Muscle of leg (tissue), 11 donors: Measurements from ENCODE around the gene UNC5B. TPM values are rescaled to one million over a fixed set of nuclear protein-coding genes. Genes with fewer than 3 reads are reported as not detected.

Experiments used
- DNase-seq: peaks from one replicate; pipeline ENCODE4 v3.0.0; 2013
- H3K27ac ChIP-seq: one replicate; pipeline ENCODE4 v1.5.1; 2013; ENCODE audit warnings: mild to moderate bottlenecking, low read length, control low read depth
- H3K27me3 ChIP-seq: one replicate; pipeline ENCODE4 v1.6.1; 2013; ENCODE audit warnings: low read length; ENCODE audit not compliant: control insufficient read depth, insufficient read depth
- H3K36me3 ChIP-seq: one replicate; pipeline ENCODE4 v1.6.1; 2013; ENCODE audit warnings: low read length; ENCODE audit not compliant: control insufficient read depth, insufficient read depth
- H3K4me1 ChIP-seq: one replicate; pipeline ENCODE4 v1.6.1; 2013; ENCODE audit warnings: low read length; ENCODE audit not compliant: control insufficient read depth, insufficient read depth
- H3K4me3 ChIP-seq: one replicate; pipeline ENCODE4 v1.5.1; 2013; ENCODE audit warnings: low read length, control low read depth
- H3K9me3 ChIP-seq: replicated peaks from 2 replicates; pipeline ENCODE4 v1.6.1; 2013; ENCODE audit warnings: low read depth, low read length; ENCODE audit not compliant: control insufficient read depth
- WGBS: methylation state at CpG from one replicate; pipeline ENCODE4 v1.1.5; 2013; ENCODE audit warnings: missing lambda C conversion rate; ENCODE audit not compliant: insufficient coverage; 5-methylcytosine and 5-hydroxymethylcytosine counted together
- polyA plus RNA-seq, 8 donors: library from polyadenylated mRNA; unstranded; fragments of 120-200 nt; gene quantifications; one replicate each; pipeline versions ENCODE4 v1.2.1 to v1.2.3, GENCODE V29; 2013; ENCODE audit warnings: inconsistent platforms in 1 of 8, low replicate concordance in 1 of 8; ENCODE audit not compliant: insufficient read length in 8 of 8, insufficient read depth in 1 of 8
- total RNA-seq: library from RNA; stranded (reverse); fragments of 120-200 nt; gene quantifications from one replicate; pipeline ENCODE4 v1.2.4, GENCODE V29; 2013

UNC5B gene
- total and polyA plus RNA-seq, 9 donors, result 6.4 to 13.3 (median 11.9) TPM

DNA sequence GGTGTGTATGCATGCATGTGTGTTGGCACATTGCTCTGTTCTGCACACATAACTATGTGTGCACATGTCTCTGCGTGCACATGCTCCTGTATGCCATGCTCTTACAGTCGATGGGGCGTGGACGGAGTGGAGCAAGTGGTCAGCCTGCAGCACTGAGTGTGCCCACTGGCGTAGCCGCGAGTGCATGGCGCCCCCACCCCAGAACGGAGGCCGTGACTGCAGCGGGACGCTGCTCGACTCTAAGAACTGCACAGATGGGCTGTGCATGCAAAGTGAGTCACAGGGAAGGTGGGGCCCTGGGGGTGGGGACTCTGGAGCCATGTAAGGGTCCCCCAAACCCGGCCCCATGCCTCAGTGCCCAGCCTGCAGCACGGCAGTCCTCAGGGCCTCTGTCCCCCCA, 76.1 kb downstream of the UNC5B start:
- no peak for DNase-seq
- no peaks in the 10 kb centered on the region for H3K9me3 ChIP-seq
- 87% methylated on average over 15 of the region's 15 CpGs for WGBS
- H3K4me1 ChIP-seq, result peaks cover 24% of the 10 kb centered on the region
- peaks cover 2% of the 10 kb centered on the region for H3K27me3 ChIP-seq
- H3K4me3 ChIP-seq, result no peak overlapping the region
- H3K36me3 ChIP-seq, result peaks cover 14% of the 10 kb centered on the region
- no peak overlapping the region for H3K27ac ChIP-seq

DNA sequence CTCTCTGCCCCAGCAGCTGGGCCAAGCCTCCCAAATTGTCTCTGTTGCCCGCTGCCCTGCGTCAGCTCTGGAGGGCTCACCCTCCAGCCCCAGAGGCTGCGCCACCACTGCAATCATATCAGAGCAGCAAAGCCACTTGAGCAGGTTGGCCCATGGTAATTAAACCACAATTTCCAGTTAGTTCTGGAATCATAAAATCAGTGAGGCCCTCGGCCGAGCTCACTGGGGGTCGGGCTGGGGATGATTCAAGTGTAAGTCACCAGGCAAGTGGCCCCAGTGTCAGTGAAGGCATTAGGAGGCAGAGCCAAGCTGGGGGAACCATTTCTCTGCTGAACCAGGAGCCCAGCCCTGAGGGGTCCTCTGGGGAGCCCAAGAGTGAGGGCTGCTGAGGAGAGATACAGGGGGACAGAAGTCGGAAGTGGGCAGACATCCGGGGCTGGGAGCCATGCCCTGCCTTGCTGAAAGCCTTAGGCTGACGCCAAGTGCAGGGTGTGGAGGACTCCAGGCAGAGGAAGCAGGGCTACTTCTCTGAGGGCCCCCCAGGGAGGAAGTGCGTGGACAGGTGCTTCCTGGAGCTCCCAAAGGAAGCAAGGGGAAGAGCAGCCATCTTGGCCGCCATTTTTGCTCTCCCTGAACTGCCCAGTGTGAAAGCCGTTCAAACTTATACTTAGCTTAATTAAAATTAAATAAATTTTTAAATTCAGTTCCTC, 77.2 kb downstream of the UNC5B start:
- Histone ChIP-seq H3K4me3 (no peak overlapping the region), H3K27ac (peak overlapping the region; percentile 13), H3K27me3 (peaks cover 2% of the 10 kb centered on the region), H3K36me3 (peaks cover 14% of the 10 kb centered on the region), H3K4me1 (peaks cover 29% of the 10 kb centered on the region), H3K9me3 (no peaks in the 10 kb centered on the region)
- 79% methylated on average over 7 of the region's 12 CpGs for WGBS
- DNase-seq, result no peak

DNA sequence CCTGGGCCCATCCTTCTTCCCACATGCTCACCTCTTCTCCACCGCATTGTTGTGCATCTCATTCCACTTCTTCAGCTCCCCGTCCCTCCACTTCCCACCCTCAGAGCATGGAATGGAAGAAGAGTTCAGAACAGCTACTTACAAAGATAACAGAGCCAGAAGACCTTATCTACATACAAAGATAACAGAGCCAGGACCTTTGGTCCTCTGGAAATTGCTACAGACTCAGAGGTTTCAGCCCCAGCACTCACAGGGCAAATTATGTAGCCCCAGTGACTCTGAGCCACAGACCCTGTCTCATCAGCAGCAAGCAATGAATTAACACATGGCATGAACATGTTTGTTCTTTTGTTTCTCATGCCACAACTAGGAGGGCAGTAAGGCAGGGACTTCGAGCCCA, 78.0 kb downstream of the UNC5B start:
- peaks cover 2% of the 10 kb centered on the region for H3K27me3 ChIP-seq
- peaks cover 26% of the 10 kb centered on the region for H3K4me1 ChIP-seq
- H3K4me3 ChIP-seq, result no peak overlapping the region
- H3K27ac ChIP-seq, result no peak overlapping the region
- peaks cover 20% of the 10 kb centered on the region for H3K36me3 ChIP-seq
- WGBS, result 100% methylated on average over 1 of the region's 3 CpGs
- no peak for DNase-seq
- no peaks in the 10 kb centered on the region for H3K9me3 ChIP-seq

DNA sequence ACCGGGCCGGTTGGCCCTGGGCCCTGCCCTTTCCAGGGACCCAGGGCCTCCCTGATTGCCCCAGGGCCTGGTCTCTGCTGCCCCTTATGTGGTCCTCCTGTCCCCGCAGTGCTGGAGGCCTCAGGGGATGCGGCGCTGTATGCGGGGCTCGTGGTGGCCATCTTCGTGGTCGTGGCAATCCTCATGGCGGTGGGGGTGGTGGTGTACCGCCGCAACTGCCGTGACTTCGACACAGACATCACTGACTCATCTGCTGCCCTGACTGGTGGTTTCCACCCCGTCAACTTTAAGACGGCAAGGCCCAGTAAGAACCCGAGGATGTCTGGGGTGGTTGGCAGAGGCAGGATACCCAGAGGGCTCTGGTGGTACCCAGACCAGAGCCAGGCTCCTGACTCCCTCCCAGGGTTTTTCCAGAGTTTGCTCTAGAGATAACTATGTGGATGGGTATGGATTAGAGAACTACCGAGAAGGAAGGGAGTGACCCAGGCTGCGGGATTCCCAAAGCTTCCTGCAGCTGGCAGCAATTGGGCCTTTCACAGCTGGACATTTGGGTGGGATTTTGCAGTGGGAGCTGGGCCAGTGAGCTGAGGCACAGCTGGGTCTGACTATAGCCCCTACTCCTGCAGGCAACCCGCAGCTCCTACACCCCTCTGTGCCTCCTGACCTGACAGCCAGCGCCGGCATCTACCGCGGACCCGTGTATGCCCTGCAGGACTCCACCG, 78.6 kb downstream of the UNC5B start:
- Histone ChIP-seq H3K4me1 (peaks cover 26% of the 10 kb centered on the region), H3K4me3 (no peak overlapping the region), H3K27ac (no peak overlapping the region), H3K36me3 (peaks cover 22% of the 10 kb centered on the region), H3K27me3 (no peaks in the 10 kb centered on the region), H3K9me3 (no peaks in the 10 kb centered on the region)
- 78% methylated on average over 23 of the region's 26 CpGs for WGBS
- peak; percentile 53 for DNase-seq

DNA sequence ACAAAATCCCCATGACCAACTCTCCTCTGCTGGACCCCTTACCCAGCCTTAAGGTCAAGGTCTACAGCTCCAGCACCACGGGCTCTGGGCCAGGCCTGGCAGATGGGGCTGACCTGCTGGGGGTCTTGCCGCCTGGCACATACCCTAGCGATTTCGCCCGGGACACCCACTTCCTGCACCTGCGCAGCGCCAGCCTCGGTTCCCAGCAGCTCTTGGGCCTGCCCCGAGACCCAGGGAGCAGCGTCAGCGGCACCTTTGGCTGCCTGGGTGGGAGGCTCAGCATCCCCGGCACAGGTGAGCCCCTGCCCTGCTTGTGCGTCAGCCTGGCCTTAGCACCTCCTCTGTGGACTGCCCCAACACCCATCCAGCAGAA, 79.1 kb downstream of the UNC5B start:
- Histone ChIP-seq H3K27me3 (no peaks in the 10 kb centered on the region), H3K27ac (no peak overlapping the region), H3K9me3 (no peaks in the 10 kb centered on the region), H3K4me1 (peaks cover 26% of the 10 kb centered on the region), H3K36me3 (peaks cover 18% of the 10 kb centered on the region), H3K4me3 (no peak overlapping the region)
- WGBS, result 82% methylated on average over 11 of the region's 13 CpGs
- no peak for DNase-seq

DNA sequence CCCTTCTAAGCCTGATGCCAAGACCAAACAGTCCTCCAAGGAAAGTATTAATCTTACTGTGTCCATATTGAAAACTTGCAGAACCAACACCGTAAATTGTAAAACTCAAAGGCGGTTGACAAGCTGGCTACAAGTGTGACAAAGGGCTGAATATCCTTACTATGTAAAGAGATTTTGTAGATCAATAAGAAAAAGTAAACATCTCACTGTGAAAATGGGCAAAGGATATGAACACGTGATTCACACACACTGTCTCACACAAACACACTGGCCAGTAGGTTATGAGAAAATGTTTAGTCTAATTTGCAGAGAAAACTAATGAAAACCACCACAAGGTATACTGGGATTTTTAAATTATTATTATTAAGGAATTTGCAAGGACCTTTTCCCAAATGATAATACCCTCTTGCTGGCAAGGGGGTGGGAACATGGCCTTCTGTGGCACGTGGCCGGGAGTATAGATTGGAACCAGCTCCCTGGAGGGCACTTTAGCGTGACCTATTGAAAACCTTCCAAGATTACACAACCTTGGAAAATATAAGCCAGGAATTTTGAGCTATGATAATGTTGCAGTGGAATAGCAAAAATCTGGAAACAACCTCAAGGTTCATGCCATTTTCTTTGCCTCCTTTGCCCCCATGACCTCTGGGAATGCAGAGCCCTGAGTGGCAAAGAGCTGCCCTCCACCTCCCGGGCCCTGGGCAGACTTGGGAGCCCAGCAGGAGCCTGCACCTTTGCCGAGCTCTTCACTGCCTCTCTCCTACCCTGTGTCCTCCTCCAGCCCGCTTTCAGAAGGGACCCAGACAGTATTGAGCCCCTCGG, 80.5 kb downstream of the UNC5B start:
- peaks cover 21% of the 10 kb centered on the region for H3K36me3 ChIP-seq
- H3K9me3 ChIP-seq, result no peaks in the 10 kb centered on the region
- H3K27ac ChIP-seq, result no peak overlapping the region
- no peak for DNase-seq
- peaks cover 26% of the 10 kb centered on the region for H3K4me1 ChIP-seq
- H3K27me3 ChIP-seq, result no peaks in the 10 kb centered on the region
- no peak overlapping the region for H3K4me3 ChIP-seq
- WGBS, result 88% methylated on average over 4 of the region's 10 CpGs

DNA sequence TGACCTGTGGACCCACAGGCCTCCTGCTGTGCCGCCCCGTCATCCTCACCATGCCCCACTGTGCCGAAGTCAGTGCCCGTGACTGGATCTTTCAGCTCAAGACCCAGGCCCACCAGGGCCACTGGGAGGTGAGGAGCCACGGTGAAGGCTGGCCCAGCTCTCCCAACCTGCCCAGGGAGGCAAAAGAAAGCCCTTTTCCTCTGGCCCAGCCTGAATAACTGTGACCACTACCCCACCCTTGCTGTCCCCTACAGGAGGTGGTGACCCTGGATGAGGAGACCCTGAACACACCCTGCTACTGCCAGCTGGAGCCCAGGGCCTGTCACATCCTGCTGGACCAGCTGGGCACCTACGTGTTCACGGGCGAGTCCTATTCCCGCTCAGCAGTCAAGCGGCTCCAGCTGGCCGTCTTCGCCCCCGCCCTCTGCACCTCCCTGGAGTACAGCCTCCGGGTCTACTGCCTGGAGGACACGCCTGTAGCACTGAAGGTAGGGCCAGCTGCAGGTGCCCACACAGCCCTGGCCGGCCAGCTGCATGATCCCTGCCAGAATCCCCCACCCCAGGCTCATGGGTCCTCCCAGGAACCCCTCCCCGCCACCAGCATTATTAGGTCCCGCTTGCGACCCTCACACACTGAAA, 81.2 kb downstream of the UNC5B start:
- Histone ChIP-seq H3K27me3 (no peaks in the 10 kb centered on the region), H3K4me1 (peaks cover 26% of the 10 kb centered on the region), H3K9me3 (no peaks in the 10 kb centered on the region), H3K4me3 (no peak overlapping the region), H3K27ac (no peak overlapping the region), H3K36me3 (peaks cover 23% of the 10 kb centered on the region)
- 79% methylated on average over 15 of the region's 19 CpGs for WGBS
- DNase-seq, result no peak

DNA sequence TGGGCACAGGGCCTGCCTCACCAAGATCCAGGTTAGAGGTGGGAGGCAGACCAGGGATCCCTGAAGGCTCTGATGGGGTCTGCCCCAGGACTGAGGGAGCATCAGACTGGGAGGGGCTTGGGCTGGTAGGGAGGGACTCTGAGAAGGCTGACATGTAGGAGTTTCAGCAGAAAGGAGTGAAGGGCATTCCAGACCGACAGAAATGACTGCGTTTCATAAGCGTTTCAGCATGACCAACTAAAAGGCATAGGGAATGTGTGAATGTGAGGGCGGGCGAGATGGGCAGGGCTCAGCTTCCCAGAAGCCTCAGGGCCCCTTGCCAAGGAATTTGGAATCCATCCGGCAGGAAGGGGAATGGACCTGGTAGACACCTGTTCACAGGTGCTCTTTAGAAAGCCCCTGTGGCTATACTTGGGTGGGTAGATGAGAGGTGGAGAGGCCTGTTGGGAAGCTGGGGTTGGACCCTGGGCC, 81.8 kb downstream of the UNC5B start:
- H3K4me1 ChIP-seq, result peaks cover 26% of the 10 kb centered on the region
- no peak overlapping the region for H3K27ac ChIP-seq
- no peaks in the 10 kb centered on the region for H3K9me3 ChIP-seq
- DNase-seq, result no peak
- H3K27me3 ChIP-seq, result no peaks in the 10 kb centered on the region
- WGBS, result 66% methylated on average over 6 of the region's 6 CpGs
- H3K4me3 ChIP-seq, result no peak overlapping the region
- peaks cover 23% of the 10 kb centered on the region for H3K36me3 ChIP-seq

DNA sequence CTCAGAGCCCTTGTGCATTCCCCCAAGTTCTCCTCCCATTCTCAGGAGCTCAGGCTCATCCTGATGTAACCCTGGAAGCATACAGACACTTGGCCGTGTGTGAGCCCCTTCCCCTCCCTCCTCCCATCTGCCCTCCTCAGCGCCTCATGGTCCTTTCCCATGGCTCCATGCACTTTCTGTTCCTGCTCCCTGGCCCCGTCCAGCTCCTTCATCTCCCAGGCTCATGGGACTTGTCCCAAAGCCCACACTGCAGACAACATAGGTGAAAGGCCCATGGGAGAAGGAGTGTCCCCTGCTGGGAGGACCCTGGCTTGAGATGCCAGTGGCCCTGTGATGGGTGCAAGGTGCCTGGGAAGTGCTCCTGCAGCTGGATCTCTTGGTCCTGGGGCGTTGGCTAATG, 82.5 kb downstream of the UNC5B start:
- H3K4me1 ChIP-seq, result peaks cover 26% of the 10 kb centered on the region
- DNase-seq, result no peak
- H3K36me3 ChIP-seq, result peaks cover 23% of the 10 kb centered on the region
- 75% methylated on average over 4 of the region's 4 CpGs for WGBS
- no peak overlapping the region for H3K27ac ChIP-seq
- H3K4me3 ChIP-seq, result no peak overlapping the region
- H3K27me3 ChIP-seq, result no peaks in the 10 kb centered on the region
- no peaks in the 10 kb centered on the region for H3K9me3 ChIP-seq
